Right forelimb (tissue), 1 donor: ENCODE data around the gene SLFN11.
"Not testable (repeated sequence)": the region's sequence is repeated elsewhere in the genome, so short reads cannot be mapped to it uniquely, and the experiment has no call there.

Experiments used
- DNase-seq: peaks from one replicate; pipeline ENCODE4 v3.0.0-alpha.2; 2018

Gene SLFN11

GRCh38 chr17:35350493-35350892 is 22.9 kb downstream of the SLFN11 start:
- no peak for DNase-seq

- peak; percentile 59 for DNase-seq
These were observed 27.3 kb downstream of the SLFN11 start for GRCh38 chr17:35345926-35346771.

DNA sequence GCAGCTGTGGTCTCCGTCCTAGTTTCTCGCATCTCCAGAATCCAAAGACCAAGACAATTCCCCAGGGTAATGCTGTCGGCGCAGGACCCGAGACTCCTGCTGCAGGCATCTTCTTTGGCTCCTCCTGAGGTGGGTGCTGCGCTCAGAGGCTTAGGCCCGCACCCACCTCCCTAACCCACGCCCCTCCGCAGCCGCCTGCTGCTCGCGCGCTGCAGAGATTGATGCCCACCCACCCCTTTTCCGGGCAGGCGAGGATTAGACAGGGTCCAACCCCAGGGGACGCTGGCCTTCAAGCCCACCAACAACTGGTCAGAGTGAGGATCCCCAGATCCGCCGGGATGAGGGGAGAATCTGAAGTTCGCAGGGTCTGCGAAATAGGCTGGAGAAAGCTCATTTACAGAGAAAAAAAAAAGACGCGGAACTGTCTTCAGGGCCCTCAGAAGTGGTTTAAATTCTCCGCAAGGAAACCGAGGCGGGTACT is 27.9 kb downstream of the SLFN11 start:
- no peak for DNase-seq

DNA sequence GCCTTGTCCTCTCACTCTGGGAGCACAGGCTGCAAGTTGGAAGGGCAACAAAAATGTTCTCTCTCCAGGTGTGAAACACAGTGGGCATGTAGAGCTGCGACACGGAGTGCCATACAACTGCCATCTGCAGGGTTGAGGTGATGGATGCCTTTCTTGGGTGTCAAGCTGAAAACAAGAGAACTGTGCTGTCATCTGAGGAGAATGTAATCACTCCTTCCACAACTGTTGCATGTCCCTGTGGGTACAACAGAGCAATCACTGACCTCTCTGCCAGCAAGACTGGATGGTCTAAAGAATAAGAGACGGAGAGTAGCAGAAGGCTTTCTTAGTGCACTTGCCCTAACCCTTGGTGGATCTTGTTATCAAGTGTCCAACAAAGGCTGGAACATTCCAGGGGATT is 29.2 kb downstream of the SLFN11 start:
- no peak for DNase-seq

DNA sequence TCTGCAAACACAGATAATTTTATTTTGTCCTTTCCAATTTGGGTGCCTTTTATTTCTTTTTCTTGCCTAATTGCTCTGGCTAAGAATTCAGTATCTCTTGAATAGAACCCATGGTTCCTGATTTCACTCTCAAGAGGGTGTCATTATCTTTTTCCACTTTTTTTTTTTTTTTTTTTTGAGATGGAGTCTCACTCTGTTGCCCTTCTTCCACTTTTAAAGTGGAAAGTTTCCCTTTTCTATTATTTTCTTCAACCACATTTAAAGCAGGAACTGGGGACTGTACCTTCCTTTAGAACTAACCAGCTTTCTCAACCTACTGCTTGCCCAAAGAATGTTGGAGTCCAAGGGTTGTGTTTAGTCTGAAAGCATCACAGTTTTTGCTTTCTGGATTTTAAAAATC is 31.1 kb downstream of the SLFN11 start:
- DNase-seq: no peak

GRCh38 chr17:35341411-35341992 is 31.9 kb downstream of the SLFN11 start:
- no peak for DNase-seq

DNA sequence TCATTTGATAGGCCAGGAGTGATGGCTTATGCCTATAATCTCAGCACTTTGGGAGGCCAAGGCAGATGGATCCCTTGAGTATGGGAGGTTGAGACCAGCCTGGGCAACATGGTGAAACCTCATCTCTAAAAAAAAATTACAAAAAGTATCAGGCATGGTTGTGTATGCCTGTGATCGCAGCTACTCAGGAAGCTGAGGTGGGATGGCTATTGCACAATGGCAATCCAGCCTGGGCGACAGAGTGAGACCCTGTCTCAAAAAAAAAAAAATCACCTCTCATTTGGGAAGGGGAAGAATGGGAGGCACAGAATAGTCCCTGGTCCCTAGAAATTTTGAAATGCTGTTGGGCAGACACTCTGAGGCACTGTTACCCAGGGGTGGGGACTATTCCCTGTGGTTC is 35.2 kb downstream of the SLFN11 start:
- DNase-seq: no peak

GRCh38 chr17:35337364-35337763 is 36.1 kb downstream of the SLFN11 start:
- no peak for DNase-seq

DNA sequence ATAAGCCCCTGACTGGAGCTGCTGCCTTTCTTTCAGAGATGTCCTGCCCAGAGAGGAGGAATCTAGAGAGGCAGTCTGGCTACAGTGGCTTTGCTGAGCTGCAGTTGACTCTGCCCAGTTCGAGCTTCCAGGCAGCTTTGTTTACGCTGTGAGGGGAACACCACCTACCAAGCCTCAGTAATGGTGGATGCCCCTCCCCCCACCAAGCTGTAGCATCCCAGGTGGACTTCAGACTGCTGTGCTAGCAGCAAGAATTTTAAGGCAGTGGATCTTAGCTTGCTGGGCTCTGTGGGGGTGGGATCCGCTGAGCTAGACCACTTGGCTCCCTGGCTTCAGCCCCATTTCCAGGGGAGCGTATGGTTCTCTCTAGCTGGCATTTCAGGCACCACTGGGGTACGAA is 39.8 kb downstream of the SLFN11 start:
- not testable (repeated sequence) for DNase-seq

DNA sequence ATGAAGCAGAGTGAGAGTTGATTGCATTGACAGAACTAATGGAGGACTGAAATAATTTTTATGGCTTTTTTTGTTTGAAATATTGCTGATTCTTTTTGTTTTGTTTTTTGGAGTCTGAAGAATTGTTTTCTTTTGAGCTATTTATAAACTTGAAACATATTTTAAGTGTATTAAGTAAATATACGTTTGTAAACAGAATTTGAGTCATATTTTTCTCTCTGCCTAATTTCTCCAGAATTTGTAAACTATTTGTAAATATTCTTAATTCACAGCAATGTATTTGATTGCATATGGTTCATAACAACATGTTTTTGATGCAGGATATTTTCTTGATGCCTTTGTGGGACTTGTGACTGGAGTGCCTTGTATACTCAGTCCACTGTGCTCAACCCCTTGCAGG is 50.7 kb downstream of the SLFN11 start:
- no peak for DNase-seq

DNA sequence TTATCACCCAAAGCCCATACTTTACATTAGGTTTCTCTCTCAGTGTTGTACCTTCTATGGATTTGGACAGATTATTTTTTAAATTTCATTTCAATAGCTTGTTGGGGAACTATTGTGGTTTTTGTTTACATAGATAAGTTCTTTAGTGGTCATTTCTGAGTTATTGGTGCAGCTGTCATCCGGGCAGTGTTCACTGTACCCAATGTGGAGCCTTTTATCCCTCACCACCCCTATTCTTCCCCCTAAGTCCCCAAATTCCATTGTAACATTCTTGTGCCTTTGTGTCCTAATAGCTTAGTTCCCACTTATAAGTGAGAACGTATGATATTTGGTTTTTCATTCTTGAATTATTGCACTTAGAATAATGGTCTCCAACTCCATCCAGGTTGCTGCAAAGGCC is 57.5 kb downstream of the SLFN11 start:
- DNase-seq: no peak

DNA sequence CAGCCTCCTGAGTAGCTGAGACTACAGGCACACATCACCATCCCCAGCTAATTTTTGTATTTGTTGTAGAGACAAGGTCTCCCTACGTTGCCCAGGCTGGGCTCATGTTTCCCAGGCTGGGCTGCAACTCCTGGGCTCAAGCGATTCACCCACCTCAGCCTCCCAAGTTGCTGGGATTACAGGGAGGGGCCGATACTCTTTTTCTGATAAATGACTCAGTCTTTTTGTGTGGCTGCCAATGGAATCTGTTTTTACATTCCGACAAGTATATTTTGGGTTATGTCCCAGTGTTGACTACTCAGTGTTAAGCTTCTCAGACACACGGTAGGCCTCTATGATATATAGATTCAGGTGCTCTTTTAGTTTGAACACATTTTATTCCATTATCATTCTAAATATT is 58.1 kb downstream of the SLFN11 start:
- DNase-seq: no peak

DNA sequence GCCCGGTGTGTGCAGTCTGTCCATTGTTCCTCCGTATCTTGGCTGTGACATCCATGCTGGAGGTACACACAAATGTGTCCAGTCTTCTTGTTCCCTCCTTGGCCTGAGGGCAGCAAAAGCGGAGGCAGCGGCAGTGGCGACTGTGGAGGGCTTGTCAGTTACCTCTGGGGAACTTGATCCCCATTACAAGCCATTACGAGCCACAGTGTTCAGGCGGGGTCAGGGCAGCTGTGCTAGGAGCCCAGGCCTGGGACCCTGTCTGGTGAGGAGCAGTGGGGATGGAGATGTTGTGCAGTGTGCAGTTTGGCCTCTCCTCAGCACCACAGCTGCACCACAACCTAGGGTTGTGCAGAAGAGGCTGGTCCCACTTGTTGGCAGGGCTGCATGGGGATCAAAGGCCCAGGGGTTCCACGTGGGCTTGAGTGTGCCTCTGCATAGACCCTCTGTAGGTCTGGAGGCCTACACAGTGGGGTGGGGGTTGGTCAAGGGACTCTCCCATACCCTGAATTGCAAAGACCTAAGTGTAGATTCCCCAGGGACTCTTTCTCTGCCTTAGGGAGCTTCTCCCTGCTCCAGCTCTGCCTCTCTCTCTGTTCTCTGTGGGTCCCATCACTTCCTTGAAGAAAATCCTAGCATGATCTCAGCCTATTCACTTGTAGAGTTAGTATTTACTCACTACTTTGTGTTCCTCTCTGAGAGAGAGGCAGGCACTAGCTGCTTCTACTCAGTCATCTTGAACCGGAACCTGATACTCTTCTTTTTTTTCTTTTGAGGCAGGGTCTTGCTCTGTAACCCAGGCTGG is 58.8 kb downstream of the SLFN11 start:
- DNase-seq: no peak

DNA sequence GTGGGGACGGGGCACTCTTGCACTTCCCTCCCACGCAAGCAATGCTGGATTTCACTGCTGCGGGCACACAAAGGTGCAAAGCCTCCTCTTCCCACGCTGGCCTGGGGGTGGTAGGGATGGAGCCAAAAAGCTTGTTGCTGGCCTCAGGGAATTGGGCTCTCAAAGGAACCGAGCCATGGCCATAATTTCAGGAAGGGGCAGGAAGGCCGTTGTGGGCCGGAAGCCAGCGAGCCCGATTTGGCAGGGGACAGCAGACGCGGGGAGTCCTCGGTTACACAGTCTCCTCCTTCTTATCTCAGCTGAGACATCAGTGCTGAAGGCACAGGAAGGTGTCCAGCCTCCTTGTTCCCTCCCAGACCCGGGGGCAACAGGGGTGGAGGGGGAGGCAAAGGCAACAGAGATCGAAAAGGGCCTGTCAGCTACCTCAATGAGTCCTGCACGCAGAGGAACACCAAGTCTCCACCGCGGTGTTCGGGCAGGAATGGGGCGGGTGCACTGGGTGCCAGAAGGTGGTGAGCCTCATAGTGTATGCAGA is 59.5 kb downstream of the SLFN11 start:
- no peak for DNase-seq

DNA sequence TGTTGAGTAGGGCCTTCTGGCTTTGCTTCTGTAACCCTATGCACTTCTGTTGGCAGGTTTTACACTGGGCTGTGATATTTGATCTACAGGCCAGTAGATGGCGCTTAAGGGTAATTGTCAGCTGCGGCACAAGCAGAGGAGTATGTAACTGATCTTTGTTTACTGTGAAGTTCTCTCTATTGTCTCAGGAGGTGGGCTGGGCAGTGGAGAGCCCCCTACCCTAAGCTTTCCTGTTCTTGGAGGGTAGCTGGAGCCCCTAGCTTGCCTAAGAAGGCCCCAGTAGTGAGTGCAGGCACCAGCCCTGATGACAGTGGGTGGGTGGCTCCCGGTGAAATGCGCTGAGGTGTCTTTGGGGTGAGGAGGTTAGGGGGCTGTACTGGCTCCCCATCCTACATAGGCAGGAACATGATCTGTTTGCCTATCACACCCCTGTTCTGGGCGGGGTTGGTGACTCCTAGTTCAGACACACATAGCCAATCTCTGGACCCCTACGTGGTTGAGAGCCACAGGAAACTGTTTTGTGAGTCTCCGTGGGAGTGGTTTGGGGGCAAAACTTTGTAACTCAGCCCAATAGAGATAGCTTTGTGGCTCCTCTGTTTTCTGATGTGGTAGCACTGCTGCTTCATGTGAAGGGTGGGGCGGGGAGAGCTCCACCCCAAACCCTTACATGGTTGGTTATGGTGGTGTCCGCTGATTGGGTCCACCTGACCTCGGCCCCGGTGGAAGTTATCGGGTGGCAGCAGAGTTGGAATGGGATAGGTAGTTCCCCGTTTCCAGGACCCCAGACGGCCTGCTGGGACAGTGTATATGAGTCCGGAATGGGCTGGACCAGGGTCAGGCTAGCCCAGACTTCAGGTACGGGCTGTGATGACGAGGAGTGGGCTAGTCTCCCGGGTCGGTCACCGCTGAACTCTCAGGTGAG is 60.4 kb downstream of the SLFN11 start:
- peak; percentile 64 for DNase-seq

DNA sequence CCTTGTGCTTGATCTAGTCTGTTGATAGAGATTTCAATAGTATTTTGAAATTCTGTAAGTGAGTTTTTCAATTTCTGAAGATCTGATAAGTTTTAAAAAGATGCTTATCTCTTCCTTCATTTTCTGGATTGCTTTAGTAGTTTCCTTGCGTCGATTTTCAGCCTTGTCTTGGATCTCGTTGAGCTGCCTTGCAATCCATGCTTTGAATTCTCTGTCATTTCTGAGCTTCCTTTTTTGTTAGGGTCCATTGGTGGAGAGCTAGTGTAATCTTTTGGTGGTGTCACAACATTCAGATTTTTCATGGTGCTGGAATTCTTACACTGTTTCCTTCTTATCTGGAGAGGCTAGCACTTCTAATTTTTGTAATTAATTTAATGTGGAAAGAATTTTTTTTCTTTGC is 61.1 kb downstream of the SLFN11 start:
- DNase-seq: no peak

- DNase-seq: not testable (repeated sequence)
These were observed 64.1 kb downstream of the SLFN11 start for GRCh38 chr17:35309345-35309744.
